Upper lobe of left lung (tissue), 4 donors: ENCODE results near the gene GPATCH2.

Experiments
- EP300 ChIP-seq, 4 donors: sonication (generic); formaldehyde crosslinking; IDR thresholded peaks; one replicate each; pipeline ENCODE4 v1.5.1; 2017; ENCODE audit warnings: antibody characterized with exemption in 4 of 4, control low read depth in 2 of 4
- POLR2A ChIP-seq, 4 donors: fragments of 450-650 bp; IDR thresholded peaks; one replicate each; pipeline ENCODE4 v1.5.1; 2016 to 2017; ENCODE audit warnings: antibody characterized with exemption in 4 of 4, mild to moderate bottlenecking in 2 of 4
- POLR2AphosphoS5 ChIP-seq, 2 donors: sonication (generic); formaldehyde crosslinking; IDR thresholded peaks; one replicate each; pipeline ENCODE4 v1.5.1; 2017; ENCODE audit warnings: antibody characterized with exemption in 2 of 2
- TF ChIP-seq, protein P1 (sequence below), 6 experiments: fragments of 450-650 bp in 4 of 6; fragments of 200-600 bp in 2 of 6; sonication (generic) in 2 of 6; IDR thresholded peaks; one replicate each; pipeline ENCODE4 v1.5.1; 2016 to 2019; ENCODE audit warnings: antibody characterized with exemption in 6 of 6

- TF ChIP-seq, protein P1, sequence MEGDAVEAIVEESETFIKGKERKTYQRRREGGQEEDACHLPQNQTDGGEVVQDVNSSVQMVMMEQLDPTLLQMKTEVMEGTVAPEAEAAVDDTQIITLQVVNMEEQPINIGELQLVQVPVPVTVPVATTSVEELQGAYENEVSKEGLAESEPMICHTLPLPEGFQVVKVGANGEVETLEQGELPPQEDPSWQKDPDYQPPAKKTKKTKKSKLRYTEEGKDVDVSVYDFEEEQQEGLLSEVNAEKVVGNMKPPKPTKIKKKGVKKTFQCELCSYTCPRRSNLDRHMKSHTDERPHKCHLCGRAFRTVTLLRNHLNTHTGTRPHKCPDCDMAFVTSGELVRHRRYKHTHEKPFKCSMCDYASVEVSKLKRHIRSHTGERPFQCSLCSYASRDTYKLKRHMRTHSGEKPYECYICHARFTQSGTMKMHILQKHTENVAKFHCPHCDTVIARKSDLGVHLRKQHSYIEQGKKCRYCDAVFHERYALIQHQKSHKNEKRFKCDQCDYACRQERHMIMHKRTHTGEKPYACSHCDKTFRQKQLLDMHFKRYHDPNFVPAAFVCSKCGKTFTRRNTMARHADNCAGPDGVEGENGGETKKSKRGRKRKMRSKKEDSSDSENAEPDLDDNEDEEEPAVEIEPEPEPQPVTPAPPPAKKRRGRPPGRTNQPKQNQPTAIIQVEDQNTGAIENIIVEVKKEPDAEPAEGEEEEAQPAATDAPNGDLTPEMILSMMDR (IDR thresholded peaks at IDR 0.05): no peak
- TF ChIP-seq POLR2AphosphoS5 (IDR thresholded peaks at IDR 0.05) (no peak), POLR2A (IDR thresholded peaks at IDR 0.05) (no peak), EP300 (IDR thresholded peaks at IDR 0.05) (no peak)
Measured at GRCh38 chr1:217402301-217402700, 228.6 kb downstream of the GPATCH2 start.
